Loucy (cell line): ENCODE results near the gene TMEM132D.

Source experiments
- H2AFZ ChIP-seq: fragments of 200-600 bp; sonication (generic); 2 replicates; pipeline ENCODE4 v1.6.0; 2016; ENCODE audit warnings: antibody characterized with exemption, mild to moderate bottlenecking, low read length, moderate library complexity
- H3F3A ChIP-seq: fragments of 200-600 bp; 2 replicates; pipeline ENCODE4 v1.6.0; 2016; ENCODE audit warnings: antibody characterized with exemption, low read depth, mild to moderate bottlenecking
- H3K27me3 ChIP-seq: fragments of 200-600 bp; sonication (generic); 2 replicates; pipeline ENCODE4 v1.6.1; 2014; ENCODE audit warnings: low read length, mild to moderate bottlenecking; ENCODE audit not compliant: insufficient read depth, poor library complexity, severe bottlenecking
- H3K36me3 ChIP-seq: fragments of 200-600 bp; sonication (generic); 2 replicates; pipeline ENCODE4 v1.6.1; 2016; ENCODE audit warnings: low read length; ENCODE audit not compliant: insufficient read depth
- H3K4me1 ChIP-seq: fragments of 200-600 bp; sonication (generic); 2 replicates; pipeline ENCODE4 v1.5.1; 2014; ENCODE audit warnings: low read length, mild to moderate bottlenecking; ENCODE audit not compliant: insufficient read depth, poor library complexity, severe bottlenecking
- H3K4me2 ChIP-seq: fragments of 200-600 bp; sonication (generic); 2 replicates; pipeline ENCODE4 v1.6.0; 2014; ENCODE audit warnings: antibody characterized with exemption, low read length, low read depth, mild to moderate bottlenecking; ENCODE audit not compliant: poor library complexity, severe bottlenecking
- H3K4me3 ChIP-seq: fragments of 200-600 bp; sonication (generic); 2 replicates; pipeline ENCODE4 v1.5.1; 2014; ENCODE audit warnings: low read length, mild to moderate bottlenecking, mixed read lengths; ENCODE audit not compliant: poor library complexity, severe bottlenecking
- H3K79me2 ChIP-seq: fragments of 200-600 bp; sonication (generic); 2 replicates; pipeline ENCODE4 v1.6.1; 2014; ENCODE audit warnings: low read length; ENCODE audit not compliant: insufficient read depth
- H3K9ac ChIP-seq: fragments of 200-600 bp; sonication (generic); 2 replicates; pipeline ENCODE4 v1.6.0; 2014; ENCODE audit warnings: mild to moderate bottlenecking, low read depth, low read length, moderate library complexity; ENCODE audit not compliant: poor library complexity, severe bottlenecking
- H3K9me2 ChIP-seq: fragments of 200-600 bp; sonication (generic); replicated peaks from 2 replicates; pipeline ENCODE4 v1.6.1; 2016; ENCODE audit warnings: low read depth, low read length, mixed read lengths
- H3K9me3 ChIP-seq: fragments of 200-600 bp; sonication (generic); 2 replicates; pipeline ENCODE4 v1.6.1; 2014; ENCODE audit warnings: mild to moderate bottlenecking, antibody characterized with exemption, low read length, low read depth; ENCODE audit not compliant: insufficient read depth
- H4K20me1 ChIP-seq: fragments of 200-600 bp; sonication (generic); 2 replicates; pipeline ENCODE4 v1.6.0; 2014; ENCODE audit warnings: antibody characterized with exemption, low read length, mild to moderate bottlenecking; ENCODE audit not compliant: insufficient read depth, poor library complexity, severe bottlenecking
- EZH2phosphoT487 ChIP-seq: fragments of 200-600 bp; IDR thresholded peaks from 2 replicates; pipeline ENCODE4 v1.6.1; 2018; ENCODE audit warnings: antibody characterized with exemption, mild to moderate bottlenecking, moderate library complexity, borderline replicate concordance
- TF ChIP-seq, protein P1 (sequence below): fragments of 200-600 bp; sonication (generic); conservative IDR thresholded peaks from 2 replicates; pipeline ENCODE4 v1.5.1; 2014; ENCODE audit warnings: mild to moderate bottlenecking, antibody characterized with exemption, low read length

Gene TMEM132D

DNA sequence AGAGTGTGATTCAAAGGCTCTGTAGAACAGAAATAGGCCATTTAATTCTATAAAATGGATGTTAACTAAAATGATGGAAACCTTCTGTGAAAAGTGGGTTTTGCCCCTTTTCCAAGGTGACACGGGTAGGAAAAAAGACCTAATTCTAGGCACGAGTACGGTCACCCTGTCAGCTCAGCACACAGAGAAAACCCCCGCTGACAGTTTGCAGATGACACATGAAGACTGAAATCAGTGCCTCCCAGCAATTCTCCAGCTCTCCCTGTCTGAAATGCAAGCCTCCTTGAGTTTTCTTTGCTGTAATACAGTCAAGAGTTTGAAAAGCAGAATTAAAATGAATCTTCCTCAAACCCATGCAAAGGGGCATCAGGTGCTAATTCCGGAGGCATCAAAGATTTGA is 230.0 kb downstream of the TMEM132D start:
- Histone ChIP-seq H3K9me3 (no peaks in the 10 kb centered on the region), H4K20me1 (no peaks in the 10 kb centered on the region), H3K36me3 (no peaks in the 10 kb centered on the region), H3K4me2 (no peak overlapping the region), H3K4me3 (no peak overlapping the region), H3K9ac (no peak overlapping the region), H3K9me2 (no peaks in the 10 kb centered on the region), H3K4me1 (no peaks in the 10 kb centered on the region), H3K79me2 (no peaks in the 10 kb centered on the region), H2AFZ (no peak overlapping the region), H3F3A (no peaks in the 10 kb centered on the region), H3K27me3 (no peaks in the 10 kb centered on the region)
- TF ChIP-seq EZH2phosphoT487 = no peak

DNA sequence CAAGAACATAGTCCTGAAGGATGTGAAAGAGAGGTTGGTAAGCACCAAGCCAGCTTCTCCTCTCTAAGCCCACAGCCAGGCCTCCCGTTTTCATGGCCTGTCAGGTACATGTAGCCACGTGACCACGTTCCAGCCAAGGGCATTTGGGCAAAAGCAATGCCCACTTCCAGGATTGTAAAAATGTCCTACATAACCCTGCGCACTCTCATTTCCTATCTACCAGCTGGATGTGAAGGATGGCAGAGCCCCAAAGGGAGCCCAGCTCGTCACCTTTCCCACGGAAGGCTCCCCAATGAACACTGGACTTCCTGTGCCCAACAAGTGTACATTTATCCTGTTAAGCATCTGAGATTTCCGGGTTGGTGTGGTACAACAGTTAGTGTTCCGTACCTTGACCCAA is 231.7 kb downstream of the TMEM132D start:
- no peak overlapping the region for H3K4me2 ChIP-seq
- H3F3A ChIP-seq = no peaks in the 10 kb centered on the region
- no peaks in the 10 kb centered on the region for H3K4me1 ChIP-seq
- H2AFZ ChIP-seq = no peak overlapping the region
- TF ChIP-seq, protein P1, sequence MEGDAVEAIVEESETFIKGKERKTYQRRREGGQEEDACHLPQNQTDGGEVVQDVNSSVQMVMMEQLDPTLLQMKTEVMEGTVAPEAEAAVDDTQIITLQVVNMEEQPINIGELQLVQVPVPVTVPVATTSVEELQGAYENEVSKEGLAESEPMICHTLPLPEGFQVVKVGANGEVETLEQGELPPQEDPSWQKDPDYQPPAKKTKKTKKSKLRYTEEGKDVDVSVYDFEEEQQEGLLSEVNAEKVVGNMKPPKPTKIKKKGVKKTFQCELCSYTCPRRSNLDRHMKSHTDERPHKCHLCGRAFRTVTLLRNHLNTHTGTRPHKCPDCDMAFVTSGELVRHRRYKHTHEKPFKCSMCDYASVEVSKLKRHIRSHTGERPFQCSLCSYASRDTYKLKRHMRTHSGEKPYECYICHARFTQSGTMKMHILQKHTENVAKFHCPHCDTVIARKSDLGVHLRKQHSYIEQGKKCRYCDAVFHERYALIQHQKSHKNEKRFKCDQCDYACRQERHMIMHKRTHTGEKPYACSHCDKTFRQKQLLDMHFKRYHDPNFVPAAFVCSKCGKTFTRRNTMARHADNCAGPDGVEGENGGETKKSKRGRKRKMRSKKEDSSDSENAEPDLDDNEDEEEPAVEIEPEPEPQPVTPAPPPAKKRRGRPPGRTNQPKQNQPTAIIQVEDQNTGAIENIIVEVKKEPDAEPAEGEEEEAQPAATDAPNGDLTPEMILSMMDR = no peak
- no peak for TF ChIP-seq EZH2phosphoT487
- no peaks in the 10 kb centered on the region for H3K9me2 ChIP-seq
- no peaks in the 10 kb centered on the region for H4K20me1 ChIP-seq
- no peaks in the 10 kb centered on the region for H3K79me2 ChIP-seq
- H3K4me3 ChIP-seq = no peak overlapping the region
- H3K36me3 ChIP-seq = no peaks in the 10 kb centered on the region
- H3K9me3 ChIP-seq = no peaks in the 10 kb centered on the region
- H3K9ac ChIP-seq = no peak overlapping the region
- H3K27me3 ChIP-seq = no peaks in the 10 kb centered on the region

DNA sequence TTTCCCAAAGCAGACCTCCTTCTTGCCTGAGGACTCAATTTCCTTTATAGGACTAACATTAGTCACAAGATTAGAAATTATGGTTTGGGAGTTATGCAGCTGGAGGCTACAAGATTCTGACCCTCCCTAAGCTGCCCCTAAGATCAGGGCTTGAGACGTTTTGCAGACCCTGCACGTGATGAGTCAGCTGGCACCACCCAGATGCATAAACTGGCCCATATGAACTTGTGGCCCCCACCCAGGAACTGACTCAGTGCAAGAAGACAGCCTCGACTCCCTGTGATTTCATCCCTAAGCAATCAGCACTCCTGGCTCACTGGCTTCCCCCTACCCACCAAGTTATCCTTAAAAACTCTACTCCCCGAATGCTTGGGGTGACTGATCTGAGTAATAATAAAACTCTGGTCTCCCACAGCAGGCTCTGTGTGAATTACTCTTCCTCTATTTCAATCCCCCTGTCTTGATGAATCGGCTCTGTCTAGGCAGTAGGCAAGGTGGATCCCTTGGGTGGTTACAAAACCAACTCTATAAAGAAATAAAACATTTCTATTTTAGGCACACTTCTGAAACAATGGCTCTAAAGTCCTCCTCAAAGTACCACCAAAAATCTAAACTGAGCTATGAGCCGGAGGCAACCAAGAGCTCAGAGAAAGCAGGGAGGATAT is 233.4 kb downstream of the TMEM132D start:
- TF ChIP-seq EZH2phosphoT487 = no peak
- TF ChIP-seq, protein P1 = no peak
- H3K9me2 ChIP-seq = no peaks in the 10 kb centered on the region
- no peaks in the 10 kb centered on the region for H3K27me3 ChIP-seq
- no peaks in the 10 kb centered on the region for H3K36me3 ChIP-seq
- H3K4me3 ChIP-seq = no peak overlapping the region
- no peaks in the 10 kb centered on the region for H3K9me3 ChIP-seq
- no peaks in the 10 kb centered on the region for H3K4me1 ChIP-seq
- no peaks in the 10 kb centered on the region for H3F3A ChIP-seq
- H3K9ac ChIP-seq = no peak overlapping the region
- no peaks in the 10 kb centered on the region for H4K20me1 ChIP-seq
- H3K4me2 ChIP-seq = no peak overlapping the region
- H3K79me2 ChIP-seq = no peaks in the 10 kb centered on the region
- H2AFZ ChIP-seq = no peak overlapping the region

DNA sequence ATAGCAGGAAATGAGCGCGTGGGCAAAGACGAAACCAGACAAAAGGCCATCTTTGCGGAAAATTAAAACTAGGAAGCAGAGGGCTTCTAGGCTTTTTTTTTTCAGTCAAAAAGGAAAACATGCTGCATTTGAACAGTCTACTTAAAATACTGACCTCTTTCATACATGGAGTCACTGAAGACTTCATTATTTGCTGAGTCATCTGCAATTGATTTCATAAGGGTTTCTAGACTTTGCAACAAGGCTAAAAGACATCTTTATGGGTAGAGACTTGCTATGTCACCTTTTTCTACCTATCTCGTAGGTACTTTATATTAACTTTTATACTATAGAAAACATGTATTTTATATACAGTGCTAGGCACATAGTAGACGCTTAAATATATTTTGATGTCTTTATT is 238.4 kb downstream of the TMEM132D start:
- no peak overlapping the region for H3K4me2 ChIP-seq
- no peaks in the 10 kb centered on the region for H3F3A ChIP-seq
- no peaks in the 10 kb centered on the region for H3K27me3 ChIP-seq
- TF ChIP-seq, protein P1 = no peak
- TF ChIP-seq EZH2phosphoT487 = no peak
- no peak overlapping the region for H2AFZ ChIP-seq
- no peaks in the 10 kb centered on the region for H3K4me1 ChIP-seq
- no peaks in the 10 kb centered on the region for H3K9me2 ChIP-seq
- H3K9ac ChIP-seq = no peak overlapping the region
- no peak overlapping the region for H3K4me3 ChIP-seq
- no peaks in the 10 kb centered on the region for H3K9me3 ChIP-seq
- H3K79me2 ChIP-seq = no peaks in the 10 kb centered on the region
- no peaks in the 10 kb centered on the region for H3K36me3 ChIP-seq
- no peaks in the 10 kb centered on the region for H4K20me1 ChIP-seq
